Measurements from ENCODE around the gene PARVB.
"Not testable (repeated sequence)": the region's sequence is repeated elsewhere in the genome, so short reads cannot be mapped to it uniquely, and the experiment has no call there.

PARVB gene

DNA sequence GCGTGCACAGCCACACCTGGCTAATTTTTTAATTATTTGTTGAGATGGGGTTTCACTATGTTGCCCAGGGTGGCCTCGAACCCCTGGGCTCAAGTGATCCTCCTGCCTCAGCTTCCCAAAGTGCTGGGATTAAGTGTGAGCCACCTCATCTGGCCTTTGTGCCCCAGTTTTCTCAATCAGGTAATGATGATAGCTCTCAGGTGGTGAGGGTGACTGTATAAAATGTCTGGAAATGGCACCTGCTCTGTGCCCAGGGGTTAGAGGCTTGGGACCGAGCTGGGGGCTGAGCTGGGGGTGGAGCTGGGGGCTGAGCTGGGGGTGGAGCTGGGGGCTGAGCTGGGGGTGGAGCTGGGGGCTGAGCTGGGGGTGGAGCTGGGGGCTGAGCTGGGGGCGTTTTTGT lies 32.5 kb downstream of the PARVB start:
- not testable (repeated sequence) for DNase-seq (ENCODE audit: low read depth)

DNA sequence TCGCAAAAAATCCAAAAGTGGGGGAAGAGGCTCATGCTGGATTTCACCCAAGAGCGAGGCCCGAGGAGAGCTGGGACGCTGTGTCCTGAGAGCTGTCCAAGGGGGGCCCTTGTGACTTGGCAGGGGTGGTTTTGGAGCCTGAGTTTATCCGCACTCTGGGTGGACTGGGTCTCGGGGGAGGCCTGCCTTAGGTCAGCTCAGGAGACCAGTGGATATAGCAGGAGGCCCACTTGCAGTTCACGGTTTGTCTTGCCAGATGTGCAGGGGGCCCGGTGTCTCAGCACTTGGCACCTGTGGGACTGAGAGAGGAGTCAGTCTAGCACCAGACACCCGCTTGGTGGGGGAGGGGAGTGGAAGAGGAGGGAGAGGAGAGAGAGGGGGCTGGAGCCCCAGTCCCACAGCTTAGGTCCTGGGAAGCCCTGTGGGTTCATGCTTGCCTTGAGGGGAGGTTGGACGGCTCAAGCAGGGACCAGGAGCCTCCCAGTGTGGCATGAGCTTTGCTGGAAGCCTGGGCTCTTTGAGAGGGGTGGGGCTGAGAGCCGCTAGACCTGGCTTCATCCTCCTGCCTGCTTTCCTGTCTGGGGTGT lies 33.4 kb downstream of the PARVB start:
- DNase-seq (ENCODE audit: low read depth) = no peak

DNA sequence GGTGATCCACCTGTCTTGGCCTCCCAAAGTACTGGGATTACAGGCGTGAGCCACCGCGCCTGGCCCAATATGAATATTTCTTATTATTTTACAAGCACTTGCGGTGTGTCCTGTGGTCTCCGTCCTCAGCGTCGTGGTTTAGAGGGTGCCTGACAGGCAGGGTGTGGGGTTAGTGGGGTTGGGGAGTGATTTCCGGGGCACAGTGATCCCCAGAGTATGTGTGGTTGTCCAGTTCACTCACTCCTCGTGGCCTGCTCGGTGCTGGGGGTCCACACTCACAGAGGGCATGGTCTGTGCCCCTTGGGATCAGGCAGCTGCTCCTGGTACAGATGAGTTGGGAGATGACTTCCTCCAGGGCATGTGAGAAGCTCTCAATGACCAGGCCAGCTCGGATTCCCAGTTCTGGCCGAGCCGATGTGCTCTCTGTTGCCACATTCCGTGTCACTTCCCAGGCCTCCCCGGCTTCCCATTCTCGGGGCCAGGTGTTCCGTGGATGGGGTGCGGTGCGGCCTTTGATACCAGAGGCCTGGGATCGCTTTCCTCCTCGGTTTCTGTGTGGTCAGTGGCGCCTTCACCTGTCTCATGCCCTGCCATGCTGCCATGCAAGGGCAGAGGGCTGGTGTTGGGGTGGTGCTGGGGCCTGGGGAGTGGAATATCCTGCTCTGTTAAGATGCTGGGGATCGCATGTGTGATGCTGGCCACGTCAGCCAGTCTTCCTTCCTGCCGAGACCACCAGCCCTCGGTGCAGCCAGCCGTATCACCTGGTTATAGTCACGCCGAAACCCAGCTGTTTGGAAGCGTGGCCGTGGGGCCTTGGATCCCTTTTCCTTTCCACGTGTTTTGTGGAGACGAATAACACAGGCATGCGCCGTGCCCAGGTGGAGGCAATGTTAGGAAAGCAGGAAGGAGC lies 39.6 kb downstream of the PARVB start:
- no peak for DNase-seq (ENCODE audit: low read depth)

DNA sequence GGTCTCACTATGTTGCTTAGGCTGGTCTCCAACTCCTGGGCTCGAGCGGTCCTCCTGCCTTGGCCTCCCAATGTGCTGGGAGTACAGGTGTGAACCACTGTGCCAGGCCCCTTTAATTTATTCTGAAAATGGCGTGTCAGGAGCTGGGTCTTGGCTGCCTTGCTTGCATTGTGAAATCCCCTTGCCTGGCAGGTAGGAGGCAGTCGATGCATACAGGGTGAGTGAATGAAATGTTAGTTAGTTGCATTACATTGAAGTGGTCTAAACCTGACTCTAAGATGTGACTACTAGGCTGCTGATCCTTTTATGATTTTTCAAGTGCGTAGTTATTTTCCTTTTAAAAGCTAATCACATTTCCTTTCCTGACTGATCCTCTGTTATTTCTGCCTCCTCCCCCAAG lies 42.9 kb downstream of the PARVB start:
- DNase-seq (ENCODE audit: low read depth) = no peak

DNA sequence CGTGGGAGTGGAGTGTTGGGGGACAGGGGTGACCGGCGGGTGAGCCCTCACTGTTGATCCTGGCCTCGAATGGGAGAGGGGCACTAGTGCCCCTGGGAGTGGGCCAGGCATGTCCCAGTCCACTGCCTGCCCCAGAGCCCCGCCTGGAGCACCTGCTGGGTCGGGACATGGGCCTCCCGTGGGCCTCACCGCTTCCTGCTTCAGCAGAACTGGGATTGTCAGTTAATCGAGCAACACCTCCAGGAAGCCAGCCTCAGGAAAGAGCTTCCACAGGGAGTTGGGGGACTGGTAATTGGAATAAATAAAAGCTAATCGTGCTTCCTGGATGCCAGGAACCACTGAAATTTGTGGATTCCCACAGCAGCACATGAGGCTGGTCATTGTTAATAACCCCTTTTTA lies 43.8 kb downstream of the PARVB start:
- no peak for DNase-seq (ENCODE audit: low read depth)

DNA sequence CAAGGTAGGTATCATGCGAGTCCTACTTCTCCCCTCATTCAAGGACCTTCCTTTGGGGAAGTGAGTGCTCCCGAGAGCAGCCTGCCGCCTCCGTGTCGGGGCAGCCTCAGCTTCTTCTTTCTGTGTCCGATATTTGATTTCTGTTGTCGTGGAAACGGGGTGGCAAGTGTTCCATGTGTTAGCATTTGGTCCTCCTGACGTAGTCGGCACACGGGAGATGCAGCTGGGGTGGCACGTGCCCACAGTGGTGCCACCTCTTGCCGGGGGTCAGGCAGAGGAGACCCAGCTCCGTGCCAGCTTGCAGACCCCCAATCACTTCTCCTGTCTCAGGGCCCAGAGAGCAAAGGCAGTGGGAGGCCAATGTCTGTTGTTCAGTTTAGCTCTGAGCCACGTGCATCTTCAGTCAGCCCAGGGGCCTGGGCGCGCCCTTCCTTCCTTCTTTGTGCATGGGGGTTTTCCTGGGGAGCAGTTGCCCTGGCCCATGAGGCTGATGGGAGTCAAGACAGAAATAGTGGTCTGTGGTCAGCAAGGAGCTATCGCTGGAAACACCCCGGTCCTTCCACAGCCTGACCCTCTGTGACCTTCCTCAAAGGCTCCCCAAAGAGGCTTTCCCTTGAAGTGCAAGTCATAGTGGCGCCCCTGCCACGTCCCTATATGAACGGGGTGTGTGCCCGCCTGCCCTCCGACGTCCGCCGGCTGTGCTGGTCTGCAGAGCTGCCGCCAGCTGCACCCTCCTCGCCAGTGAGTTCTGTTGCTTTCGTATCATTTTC lies 44.5 kb downstream of the PARVB start:
- no peak for DNase-seq (ENCODE audit: low read depth)

DNA sequence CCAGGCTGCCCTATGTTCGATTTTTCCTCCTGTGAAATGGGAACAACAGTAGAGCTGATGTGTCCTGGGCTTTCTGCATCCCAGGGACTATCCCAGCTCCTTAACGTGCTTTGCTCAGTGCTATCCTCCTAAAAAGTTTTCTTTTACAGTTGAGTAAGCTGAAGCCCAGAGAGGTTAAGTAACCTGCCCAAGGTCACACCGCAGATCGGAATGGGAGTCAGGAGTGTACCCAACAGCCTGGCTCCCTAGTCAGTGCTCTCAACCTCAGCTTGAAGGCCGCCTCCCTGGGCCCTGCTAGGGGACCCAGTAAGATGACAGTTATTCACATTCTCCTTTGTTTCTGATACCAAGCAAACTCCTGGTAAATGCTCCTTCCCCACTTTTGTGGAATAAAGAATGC lies 45.9 kb downstream of the PARVB start:
- no peak for DNase-seq (ENCODE audit: low read depth)

DNA sequence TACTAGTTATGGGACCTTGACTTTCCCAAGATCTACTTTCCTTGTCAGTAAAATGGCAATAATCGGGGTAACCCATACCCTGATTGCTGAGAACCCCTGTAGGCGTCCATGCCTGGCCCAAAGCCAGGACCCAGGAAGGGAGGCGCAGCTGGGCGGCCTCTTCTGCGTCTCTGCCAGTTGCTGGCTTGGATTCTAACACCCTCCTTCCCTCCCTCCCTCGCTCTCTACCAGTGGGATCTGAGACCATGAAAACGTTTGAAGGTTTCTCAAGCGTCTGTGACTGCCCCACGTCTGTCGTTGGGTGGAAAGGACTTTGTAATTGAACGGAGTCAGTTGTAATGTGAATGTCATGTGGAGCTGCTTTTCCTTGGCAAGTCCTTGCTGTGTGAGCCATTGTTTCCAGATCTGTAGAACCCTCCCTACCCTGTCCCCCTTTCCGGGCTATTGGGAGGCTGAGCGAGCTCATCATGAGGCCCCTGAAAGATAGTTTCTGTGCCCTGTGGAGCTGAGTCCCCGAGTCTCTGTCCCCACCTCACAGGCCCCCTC lies 47.8 kb downstream of the PARVB start:
- DNase-seq (ENCODE audit: low read depth) = no peak

DNA sequence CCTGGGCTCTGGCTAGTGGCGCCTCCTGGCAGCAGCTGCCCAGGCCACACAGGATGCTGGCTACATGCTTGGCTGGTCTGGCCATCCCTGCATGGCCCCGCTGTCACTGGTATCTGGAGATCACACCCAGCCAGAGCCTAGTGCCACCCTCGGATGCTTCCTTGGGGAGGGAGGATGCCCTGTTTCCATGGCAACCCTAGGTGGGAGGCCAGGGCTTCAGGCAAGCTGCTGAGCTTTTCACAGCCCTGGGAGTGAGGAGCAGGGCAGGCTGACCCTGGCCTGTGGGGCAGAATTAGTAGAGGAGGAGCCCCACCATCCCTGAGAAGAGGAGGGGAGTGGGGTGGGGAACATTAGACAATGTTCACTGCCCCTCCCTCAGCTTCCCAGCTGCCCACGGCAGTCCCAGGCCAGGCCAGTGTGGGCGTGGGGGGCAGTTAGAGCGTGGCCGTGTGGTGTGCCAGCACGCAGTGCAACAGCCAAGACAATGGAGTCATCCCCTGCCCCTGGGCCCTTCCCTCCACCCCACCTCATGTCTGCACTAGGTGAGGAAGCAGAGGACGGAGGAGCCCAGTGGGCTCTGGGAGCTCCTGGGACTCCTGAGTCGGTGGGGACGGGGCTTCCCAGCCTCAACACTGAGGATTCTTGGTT lies 50.4 kb downstream of the PARVB start:
- DNase-seq (ENCODE audit: low read depth) = no peak

DNA sequence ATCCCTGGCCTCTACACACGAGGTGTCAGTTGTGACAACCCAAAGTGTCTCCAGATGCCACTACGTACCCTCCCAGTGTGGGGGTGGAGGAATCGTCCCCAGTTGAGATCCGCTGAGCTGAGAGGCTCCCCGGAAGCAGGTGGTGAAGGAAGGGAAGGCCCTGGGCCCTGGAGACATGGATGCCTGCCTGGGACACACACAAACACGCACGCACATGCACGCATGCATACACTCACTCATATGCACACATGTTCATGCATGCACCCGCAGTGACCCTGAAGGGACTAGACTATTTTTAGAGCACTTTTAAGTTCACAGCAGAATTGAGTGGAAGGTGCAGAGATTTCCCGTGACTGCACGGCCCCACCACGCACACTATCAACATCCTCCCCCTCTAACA lies 50.9 kb downstream of the PARVB start:
- no peak for DNase-seq (ENCODE audit: low read depth)

DNA sequence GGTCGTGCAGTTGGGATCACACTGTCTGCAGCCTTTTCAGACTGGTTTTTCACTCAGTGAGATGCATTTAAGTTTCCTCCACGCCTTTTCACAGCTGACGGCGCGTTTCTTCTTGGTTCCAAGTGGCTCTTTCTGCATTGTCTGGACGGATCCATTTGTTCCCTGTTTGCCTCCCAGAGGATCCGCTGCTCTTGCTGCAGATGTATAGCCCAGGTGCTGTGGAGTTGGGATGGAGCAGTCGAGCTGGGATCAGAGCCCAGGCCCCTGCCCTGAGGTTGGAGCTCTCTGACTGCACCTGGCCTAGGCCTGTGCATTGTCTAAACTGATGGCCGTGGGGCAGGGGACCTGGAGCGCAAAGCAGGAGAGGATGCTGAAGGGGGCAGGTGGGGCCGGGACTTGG lies 51.6 kb downstream of the PARVB start:
- no peak for DNase-seq (ENCODE audit: low read depth)

DNA sequence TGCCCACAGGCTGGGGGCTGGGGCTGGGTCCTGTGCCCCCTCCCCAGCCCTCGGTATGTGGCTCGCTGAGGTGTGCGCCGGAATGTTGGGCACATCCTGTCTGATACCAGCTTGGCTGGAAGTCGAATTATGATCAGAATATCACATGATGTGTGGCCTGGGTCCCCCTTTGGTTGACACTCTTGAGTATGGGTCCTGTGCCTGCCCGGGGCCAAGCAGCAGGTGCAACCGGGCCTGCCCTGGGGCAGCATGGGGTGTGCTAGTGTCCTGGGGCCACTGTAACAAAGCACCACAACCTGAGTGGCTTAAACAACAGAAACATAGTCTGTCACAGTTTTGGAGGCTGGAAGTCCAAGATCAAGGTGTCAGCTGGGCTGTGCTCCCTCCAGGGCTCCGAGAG lies 52.7 kb downstream of the PARVB start:
- DNase-seq (ENCODE audit: low read depth) = no peak

DNA sequence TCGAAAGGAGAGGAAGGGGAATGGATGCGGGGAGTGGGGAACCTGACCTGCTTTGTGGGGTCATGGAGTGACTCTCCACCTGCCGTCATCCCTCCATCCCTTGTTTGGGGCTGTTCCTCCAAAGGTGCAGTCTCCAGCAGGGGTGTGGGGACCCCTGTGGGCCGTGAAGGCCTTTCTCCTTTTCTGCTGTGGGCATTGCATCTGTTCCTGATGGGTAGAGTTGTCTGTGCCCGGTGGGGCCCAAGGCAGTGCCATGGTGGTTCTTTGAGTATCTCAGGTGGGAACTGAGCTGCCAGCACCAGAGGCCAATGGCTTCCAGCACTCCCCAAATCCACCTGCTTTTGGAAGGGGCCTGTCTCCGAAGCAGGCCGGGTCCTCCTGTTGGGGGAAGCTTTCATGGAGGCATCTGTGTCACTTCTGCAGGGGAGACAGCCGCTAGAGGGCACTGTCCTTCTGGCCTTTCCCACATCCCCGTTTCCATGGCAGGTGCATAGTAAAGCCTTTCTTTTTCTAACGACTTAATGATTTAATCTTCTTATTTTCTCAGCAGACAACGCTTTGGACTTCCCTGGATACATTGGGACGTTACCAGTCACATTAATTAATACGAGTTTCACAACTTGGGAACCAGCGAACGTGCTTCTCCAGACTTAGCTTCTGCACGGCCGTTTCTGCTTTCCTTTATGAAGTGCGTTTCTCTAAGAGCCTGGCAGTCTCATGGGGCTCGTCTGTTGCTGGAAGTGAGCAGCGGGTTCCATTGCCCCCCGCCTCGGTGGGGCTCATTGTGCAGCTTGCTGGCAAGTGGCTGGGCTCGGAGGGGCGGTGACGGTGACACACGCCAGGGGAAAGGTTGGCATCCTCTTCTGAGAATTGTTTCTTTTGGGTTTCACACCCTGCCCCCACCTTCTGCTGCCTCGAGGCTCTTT lies 57.1 kb downstream of the PARVB start:
- peak; percentile 52 for DNase-seq (ENCODE audit: low read depth)

DNA sequence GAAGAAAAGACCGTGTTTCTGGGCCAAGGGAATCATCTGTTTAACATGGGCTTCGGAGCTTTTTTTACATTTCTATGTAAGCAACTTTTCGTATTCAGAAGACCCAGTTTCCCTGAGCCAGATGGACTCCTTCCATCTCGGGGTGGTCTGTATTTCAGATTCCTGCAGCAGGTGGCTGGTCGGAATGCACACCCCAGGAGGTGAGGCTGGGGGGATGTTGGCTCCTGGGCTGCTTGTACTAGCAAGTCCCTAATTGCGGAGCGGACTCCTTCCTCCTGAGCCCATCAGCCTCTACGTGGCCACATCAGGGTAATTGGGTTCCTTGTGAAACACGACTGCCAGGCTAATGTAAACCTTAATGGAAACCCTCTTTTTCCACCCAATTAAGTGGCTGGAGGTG lies 58.7 kb downstream of the PARVB start:
- DNase-seq (ENCODE audit: low read depth) = no peak

DNA sequence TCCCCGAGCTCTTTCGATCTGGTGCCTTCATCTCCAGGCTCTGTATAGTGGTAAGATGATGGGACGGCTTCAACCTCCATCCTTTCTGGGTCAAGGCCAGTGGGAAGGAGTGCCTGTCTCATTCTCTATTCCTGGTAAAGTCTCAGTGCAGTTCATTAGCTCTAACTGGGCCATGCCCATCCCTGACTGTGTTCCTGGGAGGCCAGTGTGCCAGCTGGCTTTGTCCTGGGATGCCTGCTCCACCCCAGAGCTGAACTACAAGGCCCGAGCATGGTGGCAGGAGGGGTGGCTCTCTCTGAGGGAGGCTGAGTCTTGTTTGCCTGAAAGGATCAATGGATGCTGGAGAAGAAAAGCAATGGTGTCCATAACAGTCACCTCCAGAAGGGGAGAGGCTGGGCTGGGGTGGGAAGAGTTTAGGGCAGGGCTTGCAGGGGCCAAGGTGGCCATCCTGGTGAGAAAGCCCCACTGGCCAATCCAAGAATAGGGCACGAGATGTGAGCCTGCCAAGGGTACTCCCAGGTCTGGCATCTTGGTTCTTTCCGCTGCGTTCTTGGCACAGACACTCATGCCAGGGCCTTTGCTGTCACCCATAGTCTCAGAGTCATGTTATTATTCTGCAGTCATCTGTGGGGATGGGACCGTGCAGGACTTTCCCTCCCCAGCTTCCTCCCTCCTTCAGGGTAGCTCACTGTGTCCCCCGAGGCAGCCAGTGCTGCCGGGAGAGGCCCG lies 60.1 kb downstream of the PARVB start:
- DNase-seq (ENCODE audit: low read depth) = no peak

DNA sequence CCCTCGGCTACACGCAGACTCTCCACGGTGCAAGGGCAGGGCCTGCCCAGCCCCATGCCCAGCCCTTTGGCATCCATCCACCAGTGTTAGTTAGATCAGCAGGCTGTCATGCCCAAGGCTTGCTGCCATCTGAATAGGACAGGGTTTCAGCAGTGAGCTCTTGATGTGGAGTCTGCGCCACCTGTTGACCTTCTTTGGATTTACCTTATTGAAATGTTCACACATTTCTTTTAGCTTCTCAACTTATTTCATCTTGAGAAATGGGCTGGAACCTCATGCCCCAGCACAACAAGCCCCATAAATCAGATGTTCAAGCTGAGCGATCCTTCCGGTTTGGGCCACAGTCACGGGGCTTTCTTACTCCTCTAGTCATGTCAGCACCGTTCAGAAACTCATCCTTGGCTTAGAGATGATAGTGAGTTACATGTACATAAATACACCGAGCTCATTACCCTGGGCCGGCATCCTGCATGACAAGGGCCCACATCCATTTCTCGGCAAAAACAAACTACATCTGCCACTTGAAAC lies 61.7 kb downstream of the PARVB start:
- DNase-seq (ENCODE audit: low read depth) = no peak

DNA sequence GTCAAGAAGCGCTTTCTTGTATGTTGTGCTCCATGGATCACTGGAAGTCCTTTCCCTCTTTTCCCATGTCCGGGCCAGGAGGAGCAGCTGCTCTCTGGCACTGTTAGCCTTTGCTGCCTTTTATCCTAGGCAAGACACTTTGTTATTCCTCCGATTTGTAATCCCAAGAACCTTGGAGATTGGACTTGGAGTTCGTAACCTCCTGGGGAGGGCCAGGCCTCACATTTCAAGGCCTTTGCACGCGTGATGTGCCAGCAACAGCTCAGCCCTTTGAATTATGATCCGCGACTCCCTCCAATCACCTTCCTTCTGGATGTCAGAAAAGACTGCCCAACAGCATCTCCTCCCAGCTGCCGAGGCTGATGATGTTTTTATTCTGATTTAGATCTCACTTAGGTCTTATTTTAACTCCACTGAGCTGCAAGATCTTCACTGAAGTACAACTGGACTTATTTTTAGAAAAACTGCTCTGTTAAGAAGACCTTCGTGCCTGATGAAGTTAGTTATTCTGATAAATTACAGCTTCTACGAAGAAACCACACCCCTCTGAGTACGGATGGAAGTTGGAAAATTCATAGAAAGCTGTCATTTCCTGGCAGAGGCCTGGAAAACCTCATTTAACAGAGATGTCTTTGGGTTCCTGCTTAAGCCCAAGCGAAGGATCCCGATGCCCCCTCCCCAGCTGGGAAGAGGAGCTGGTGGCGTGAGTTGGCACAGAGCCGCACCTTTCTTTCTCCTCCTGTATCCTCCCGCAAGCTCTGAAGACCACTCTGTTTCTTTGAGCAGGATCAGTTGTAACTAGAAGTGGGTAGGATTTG lies 62.4 kb downstream of the PARVB start:
- no peak for DNase-seq (ENCODE audit: low read depth)

DNA sequence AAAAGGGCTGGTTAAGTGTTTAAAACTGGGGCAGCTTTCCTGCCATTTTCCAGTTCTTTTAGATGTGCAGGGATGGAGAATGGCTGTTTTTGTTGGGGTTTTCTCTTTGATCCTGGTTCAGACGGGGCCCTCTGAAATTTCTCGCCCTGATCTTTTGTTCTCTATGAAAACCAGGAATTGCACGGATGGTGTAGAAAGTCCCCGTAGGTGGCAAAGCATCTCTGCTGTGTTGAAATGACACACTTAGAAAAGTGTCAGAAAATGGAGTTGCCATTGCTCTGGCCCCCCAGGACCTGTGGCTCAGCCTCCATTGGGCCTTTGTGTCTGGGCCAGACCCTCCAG lies 63.0 kb downstream of the PARVB start:
- no peak for DNase-seq (ENCODE audit: low read depth)

DNA sequence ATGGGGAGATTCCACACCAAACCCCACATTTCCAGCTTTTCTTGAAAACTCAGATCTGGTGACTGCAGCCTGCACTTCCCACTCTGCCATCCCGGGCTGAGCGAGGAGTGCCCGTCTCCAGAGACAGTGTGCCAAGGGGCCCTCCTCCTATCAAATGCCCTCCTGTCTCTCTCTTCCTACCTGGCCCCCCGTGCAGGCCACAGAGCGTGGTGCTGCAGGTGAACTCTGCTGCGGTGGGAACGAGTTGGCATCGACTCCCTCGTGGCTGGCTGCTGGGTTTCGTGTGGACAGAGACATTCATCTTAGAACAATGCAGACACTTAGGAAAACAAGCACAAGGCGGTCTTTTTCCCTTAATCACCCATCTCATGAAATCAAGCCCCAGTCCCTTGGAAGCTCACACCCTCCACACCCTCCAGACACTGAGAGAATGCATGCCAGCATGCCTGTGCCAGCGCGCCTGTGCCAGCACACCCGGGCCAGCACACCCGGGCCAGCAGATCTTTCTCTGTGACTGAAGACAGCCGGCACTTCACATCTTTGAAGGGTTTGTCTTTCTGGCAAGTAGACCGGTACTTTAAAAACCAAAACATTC lies 65.0 kb downstream of the PARVB start:
- no peak for DNase-seq (ENCODE audit: low read depth)

All from activated T-cell treated with anti-CD3 and anti-CD28 coated beads for 24 hours (primary cell).